GM19452 (cell line): ENCODE data around the gene FGD4.

Experiments
- ATAC-seq: cut with Tn5 transposase; IDR thresholded peaks from one replicate; pipeline ENCODE4 v1.9.1; 2021; ENCODE audit not compliant: unreplicated experiment

FGD4 gene

GRCh38 chr12:32399370-32400113 is at the start of gene FGD4:
FGD4 (plus strand) TSS chr12:32399558.
- peak; percentile 90 for ATAC-seq

- no peak for ATAC-seq
Observed at GRCh38 chr12:32353540-32353939, 45.8 kb upstream of the FGD4 start.

DNA sequence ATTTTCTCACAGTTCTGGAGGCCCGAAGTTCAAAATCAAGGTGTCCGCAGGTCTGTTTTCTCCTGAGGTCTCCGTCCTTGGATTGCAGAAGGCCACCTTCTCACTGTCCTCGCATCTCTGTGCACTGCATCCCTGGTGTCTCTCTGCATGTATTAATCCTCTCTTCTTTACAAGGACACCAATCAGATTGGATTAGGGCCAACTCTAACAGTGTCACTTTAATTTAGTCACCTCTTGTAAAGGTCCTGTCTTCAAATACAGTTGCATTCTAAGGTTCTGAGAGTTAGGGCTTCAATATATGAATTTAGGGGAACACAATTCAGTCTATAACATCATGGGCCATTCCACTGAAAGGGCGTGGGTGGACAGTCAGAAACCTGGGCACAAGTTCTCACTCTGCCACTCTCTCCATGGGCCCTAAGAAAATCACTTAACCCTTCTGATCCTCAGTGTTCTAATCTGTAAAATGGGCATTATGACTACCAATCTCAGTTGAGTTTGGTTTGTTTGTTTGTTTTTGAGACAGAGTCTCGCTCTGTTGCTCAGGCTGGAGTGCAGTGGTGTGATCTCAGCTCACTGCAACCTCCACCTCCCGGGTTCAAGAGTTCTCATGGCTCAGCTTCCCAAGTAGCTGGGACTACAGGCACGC is 41.6 kb upstream of the FGD4 start:
- ATAC-seq, result no peak

DNA sequence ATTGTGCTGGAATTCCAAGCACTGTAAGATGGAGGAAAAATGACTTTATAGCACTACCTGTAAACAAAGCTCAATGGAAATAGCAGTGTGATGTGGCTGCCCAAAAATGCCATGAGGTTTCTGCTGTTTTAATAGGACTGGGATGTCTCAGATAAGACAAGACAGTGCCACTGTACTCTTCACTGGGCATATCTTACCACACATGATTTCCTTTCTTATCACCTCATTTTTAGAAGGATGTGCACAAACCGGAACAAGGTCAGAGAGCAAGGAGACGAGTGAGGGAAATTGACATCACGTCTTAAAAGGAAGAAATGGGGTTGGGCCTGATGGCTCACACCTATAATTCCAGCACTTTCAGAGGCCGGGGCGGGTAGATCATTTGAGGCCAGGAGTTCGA is 38.4 kb upstream of the FGD4 start:
- ATAC-seq, result no peak

- ATAC-seq, result no peak
Observed at GRCh38 chr12:32362892-32363291, 36.5 kb upstream of the FGD4 start.

GRCh38 chr12:32365473-32366064 is 33.8 kb upstream of the FGD4 start:
- ATAC-seq, result peak; percentile 61

GRCh38 chr12:32366714-32367113 is 32.6 kb upstream of the FGD4 start:
- ATAC-seq, result no peak

DNA sequence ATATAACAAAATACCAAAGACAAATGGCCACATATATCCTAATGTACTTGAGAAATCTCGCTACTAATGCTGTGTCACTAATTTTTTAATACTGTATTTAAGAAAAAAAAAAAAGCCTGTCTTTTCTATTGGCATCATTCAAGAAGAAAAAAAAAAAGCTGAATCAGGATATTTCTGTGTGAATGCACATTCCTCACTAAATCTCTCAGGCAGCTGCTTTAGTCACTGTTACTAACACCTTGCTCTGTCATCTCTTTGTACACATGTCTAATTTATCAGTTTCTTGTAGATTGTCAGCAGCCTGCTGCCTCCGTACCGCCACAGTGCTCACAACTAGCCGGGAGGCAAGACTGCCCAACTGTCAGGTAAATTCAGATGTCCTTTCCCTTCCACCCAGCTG is 32.0 kb upstream of the FGD4 start:
- ATAC-seq, result no peak

DNA sequence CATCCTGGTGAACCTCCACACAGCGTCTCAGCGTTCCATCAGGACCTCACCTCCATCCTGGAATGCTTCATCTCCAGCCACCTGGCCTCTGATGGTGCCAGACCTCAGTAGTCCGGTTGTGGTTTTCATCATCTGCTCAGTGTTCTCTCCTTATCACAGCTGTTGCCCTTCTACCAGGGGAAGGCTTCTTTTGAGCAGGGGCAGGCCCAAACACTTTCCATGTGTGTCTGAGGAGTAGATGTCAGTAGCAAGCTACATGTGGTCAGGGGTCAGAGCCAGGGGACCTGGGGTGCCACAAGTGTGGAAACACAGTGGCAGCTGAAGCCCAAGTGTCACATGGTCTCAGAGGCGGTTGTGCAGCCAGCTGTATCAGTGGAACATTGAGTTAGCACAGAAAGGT is 30.2 kb upstream of the FGD4 start:
- no peak for ATAC-seq

GRCh38 chr12:32377344-32378055 is 21.9 kb upstream of the FGD4 start:
- ATAC-seq, result no peak

GRCh38 chr12:32379213-32379612 is 20.1 kb upstream of the FGD4 start:
- ATAC-seq, result no peak

DNA sequence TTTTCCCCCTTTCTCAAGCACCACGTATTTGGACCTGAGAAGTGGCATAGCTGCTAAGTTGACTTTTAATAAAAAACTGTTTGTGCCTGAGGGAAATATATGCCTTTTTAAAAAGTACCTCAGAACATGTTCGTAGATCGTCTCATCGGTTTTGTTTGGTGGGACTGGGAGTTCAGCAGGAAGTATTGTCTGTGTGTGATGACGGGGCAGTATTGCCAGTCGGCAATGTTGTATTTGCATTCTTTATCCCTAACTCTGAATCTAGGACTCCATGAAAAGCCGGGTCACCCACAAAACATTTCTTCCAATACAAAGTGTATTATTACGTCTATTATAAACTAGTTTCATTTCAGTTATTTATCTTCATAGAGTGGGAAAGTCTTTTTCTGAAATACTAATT is 19.7 kb upstream of the FGD4 start:
- no peak for ATAC-seq

GRCh38 chr12:32382226-32382625 is 17.1 kb upstream of the FGD4 start:
- no peak for ATAC-seq

DNA sequence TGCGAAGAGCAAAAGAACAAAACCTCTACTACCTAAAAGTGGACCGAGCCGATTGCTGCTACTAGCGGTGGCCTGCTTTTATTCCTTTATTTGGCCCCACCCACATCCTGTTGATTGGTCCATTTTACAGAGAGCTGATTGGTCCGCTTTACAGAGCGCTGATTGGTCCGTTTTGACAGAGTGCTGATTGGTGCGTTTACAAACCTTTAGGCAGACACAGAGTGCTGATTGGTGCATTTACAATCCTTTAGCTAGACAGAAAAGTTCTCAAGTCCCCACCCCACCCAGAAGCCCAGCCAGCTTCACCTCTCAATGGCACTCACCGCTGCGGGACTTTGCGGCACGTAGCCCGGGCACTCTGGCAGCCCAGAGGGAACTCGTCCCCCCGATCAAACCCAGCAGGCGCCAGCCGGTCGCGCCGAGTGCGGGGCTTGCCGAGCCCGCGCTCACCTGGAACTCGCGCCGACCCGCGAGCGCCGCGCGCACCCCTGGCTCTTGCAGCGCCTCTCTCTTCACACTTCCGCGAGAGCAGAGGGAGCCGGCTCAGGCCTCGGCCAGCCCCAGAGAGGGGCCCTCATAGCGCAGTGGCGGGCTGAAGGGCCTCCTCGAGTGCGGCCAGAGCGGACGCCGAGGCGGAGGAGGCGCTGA is 8.7 kb upstream of the FGD4 start:
- ATAC-seq, result no peak

GRCh38 chr12:32395026-32395425 is 4.3 kb upstream of the FGD4 start:
- ATAC-seq, result no peak

- no peak for ATAC-seq
Observed at GRCh38 chr12:32397696-32398095, 1.7 kb upstream of the FGD4 start.

DNA sequence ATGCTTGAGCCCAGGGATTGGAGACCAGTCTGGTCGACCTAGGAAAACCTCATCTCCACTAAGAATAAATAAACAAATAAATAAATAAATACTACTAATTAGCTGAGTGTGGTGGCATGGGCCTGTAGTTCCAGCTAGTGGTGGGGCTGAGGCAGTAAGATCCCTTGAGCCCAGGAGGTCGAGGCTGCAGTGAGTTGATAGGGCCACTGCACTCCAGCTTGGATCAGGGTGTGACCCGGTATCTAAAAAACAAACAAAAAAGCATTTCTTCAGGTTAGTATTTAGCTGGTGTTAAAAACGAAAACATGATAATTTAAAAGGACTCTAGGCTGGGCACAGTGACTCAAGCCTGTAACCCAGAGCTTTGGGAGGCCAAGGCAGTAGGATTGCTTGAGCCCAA is 1.2 kb upstream of the FGD4 start:
- ATAC-seq, result no peak

DNA sequence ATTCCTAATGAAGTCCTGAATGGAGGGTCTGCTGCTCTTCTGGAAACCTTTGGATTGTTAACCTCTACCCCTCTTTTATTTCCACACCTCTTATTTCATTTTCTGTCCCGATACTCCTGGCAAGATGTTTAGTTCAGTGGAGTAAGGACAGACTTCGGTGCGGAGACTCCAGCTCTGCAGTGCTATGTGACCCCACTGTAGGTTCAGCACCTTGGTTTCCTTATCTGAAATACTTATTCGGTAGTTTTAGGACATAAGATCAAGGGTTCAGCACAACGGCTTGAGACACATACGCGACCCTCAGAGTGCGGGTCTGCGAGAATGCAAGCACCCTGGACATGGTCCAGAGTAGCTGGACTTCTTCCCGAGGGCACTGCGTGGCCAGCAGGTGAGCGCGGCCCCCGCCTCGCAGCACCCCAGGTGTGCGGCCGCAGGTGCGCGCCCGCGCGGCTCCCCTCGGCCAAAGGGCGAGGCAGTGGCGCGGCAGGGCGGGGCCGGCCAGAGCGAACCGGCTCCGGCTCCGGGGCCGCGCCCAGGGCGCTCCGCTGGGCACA is 465 bp upstream of the FGD4 start:
- ATAC-seq, result no peak

DNA sequence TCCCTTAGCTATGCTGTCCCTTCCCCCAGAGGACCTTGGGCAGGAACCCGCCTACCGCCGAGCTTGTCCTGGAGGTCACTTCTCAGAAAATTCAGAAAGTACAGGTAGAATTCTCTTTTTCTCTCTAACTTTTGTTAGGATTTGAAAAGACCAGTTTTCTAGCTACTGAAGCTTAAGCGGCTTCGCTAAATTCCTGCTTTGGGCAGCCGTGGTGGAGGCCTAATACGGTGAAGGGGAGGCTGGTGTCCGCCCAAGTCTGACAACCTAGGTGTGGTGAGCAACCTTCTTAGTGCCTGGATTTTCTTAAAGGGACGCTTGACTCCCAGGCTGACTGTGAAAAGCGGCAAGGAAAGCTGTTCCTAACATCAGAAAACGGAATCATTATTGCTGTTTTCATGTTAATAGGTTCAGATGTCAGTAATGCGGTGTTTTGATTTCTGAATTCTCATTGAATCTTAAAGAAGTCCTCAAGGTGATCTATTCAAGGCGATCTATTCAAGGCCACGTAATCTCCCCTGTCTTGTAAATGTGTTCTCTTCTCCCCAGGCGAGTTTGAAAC is 835 bp downstream of the FGD4 start:
- ATAC-seq, result no peak

- ATAC-seq, result no peak
Observed at GRCh38 chr12:32400866-32401265, 1.5 kb downstream of the FGD4 start.

DNA sequence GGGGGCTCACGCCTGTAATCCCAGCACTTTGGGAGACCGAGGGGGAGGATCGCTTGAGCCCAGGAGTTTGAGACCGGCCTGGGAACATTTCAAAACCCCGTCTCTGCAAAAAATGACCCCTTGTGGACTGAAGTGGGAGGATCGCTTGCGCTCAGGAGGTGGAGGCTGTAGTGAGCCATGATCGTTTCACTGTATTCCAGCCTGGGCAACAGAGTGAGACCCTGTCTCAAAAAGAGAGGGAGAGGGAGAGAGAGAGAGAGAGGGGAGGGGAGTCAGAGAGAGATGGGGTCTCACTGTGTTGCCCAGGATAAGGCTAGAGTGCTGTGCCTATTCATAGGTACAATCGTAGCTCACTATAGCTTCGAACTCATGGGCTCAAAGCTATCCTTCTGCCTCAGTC is 2.8 kb downstream of the FGD4 start:
- no peak for ATAC-seq
